Right lung (tissue), 5 donors: ENCODE data around the gene AHNAK. TPM values are rescaled to one million over a fixed set of nuclear protein-coding genes. Genes with fewer than 3 reads are reported as not detected.
"Not testable (repeated sequence)": the region's sequence is repeated elsewhere in the genome, so short reads cannot be mapped to it uniquely, and the experiment has no call there.

Experiments used
- DNase-seq, 2 donors: peaks; one replicate each; pipeline ENCODE4 v3.0.0-alpha.2; 2013
- polyA plus RNA-seq, 5 donors: library from polyadenylated mRNA; unstranded; fragments of 120-200 nt; gene quantifications; one replicate each; pipeline versions ENCODE4 v1.2.1 to v1.2.3, GENCODE V29; 2013; ENCODE audit warnings: inconsistent platforms in 1 of 5, low replicate concordance in 1 of 5; ENCODE audit not compliant: insufficient read length in 5 of 5, insufficient read depth in 1 of 5

The AHNAK gene
- polyA plus RNA-seq, 5 donors = 154 to 240 (median 173) TPM

GRCh38 chr11:62390237-62390636, 156.4 kb downstream of the AHNAK start:
- DNase-seq = no peak

- DNase-seq = no peak
These were observed 157.6 kb downstream of the AHNAK start for GRCh38 chr11:62388999-62389398.

DNA sequence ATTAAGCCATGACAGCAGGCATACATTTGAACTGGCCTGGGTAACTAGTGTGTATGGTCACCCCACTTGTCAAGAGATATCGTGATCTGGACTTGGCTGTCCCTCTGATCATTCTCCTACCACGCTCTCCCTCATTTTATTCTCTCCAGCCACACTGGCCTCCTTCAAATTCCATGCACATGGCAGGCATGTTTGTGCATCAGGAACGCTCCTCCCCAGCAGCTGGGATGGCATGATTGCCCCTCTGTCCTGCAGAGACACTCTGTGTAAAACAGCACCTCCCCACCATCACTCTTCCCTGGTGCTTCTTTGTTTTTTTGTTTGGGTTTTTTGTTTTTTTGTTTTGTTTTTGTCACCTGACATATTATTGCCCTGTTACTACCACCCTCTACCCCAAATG, 159.2 kb downstream of the AHNAK start:
- DNase-seq = no peak

DNA sequence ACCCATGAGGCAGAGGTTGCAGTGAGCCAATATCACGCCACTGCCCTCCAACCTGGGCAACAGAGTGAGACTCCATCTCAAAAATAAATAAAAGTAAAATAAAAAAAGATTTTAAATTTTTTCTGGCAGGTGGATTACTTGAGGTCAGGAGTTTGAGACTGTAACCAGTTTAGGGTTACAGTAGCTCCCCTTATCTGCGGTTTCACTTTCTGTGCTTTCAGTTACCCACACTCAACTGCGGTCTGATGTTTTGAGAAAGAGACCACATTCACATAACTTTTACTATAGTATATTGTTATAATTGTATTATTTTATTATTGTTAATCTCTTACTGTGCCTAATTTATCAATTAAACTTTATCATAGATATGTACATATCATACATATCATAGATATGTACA, 160.5 kb downstream of the AHNAK start:
- not testable (repeated sequence) for DNase-seq

DNA sequence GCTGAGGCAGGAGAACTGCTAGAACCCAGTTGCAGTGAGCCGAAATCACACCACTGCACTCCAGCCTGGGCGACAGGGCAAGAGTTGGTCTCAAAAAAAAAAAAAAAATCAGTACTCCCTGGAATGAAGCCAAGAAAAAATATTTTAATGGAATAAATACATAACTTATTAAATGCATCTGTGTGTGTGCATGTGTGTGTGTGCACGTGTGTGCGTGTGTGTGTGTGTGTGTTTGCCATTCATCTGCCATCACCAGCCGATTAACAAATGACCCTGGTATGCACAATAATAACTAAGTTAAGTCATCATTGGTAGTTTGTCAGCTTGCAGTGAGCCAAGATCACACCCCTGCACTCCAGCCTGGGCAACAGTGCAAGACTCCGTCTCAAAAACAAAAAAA, 162.8 kb downstream of the AHNAK start:
- DNase-seq = no peak

Other genes starting within 250 kb of the AHNAK start
- gene SCGB1D4, start 247.7 kb downstream of the AHNAK start, polyA plus RNA-seq = not detected
- gene ASRGL1, start 209.4 kb downstream of the AHNAK start, polyA plus RNA-seq = 1 to 10 TPM; 1.9 to 3.3 (median 2.4) TPM
- 10 to 100 TPM in 4 of 5 donors, 1 to 10 TPM in 1; 3.8 to 59.5 (median 30.1) TPM for gene SCGB1A1, start 127.8 kb downstream of the AHNAK start, polyA plus RNA-seq
- 1,000 to 10,000 TPM; 2,119 to 2,744 (median 2,318) TPM for gene EEF1G, start 27.1 kb upstream of the AHNAK start, polyA plus RNA-seq
- 10 to 100 TPM; 22.4 to 26.3 (median 25.0) TPM for gene TUT1, start 44.7 kb upstream of the AHNAK start, polyA plus RNA-seq
- 100 to 1,000 TPM in 1 of 5 donors, 10 to 100 TPM in 4; 88.1 to 103 (median 95.4) TPM for gene MTA2, start 55.1 kb upstream of the AHNAK start, polyA plus RNA-seq
- gene EML3, start 66.0 kb upstream of the AHNAK start, polyA plus RNA-seq = 10 to 100 TPM; 32.6 to 57.4 (median 49.5) TPM
- 1 to 10 TPM; 3.3 to 7.5 (median 4.8) TPM for gene ROM1, start 66.5 kb upstream of the AHNAK start, polyA plus RNA-seq
- 10 to 100 TPM; 17.4 to 39.9 (median 26.4) TPM for gene B3GAT3, start 75.2 kb upstream of the AHNAK start, polyA plus RNA-seq
- 100 to 1,000 TPM; 288 to 339 (median 312) TPM for gene GANAB, start 99.8 kb upstream of the AHNAK start, polyA plus RNA-seq
- 10 to 100 TPM; 12.0 to 19.6 (median 14.3) TPM for gene INTS5, start 106.5 kb upstream of the AHNAK start, polyA plus RNA-seq
- gene C11orf98, start 118.4 kb upstream of the AHNAK start, polyA plus RNA-seq = 10 to 100 TPM; 45.9 to 64.1 (median 52.8) TPM
- gene CSKMT, start 118.5 kb upstream of the AHNAK start, polyA plus RNA-seq = 1 to 10 TPM; 4.8 to 9.0 (median 7.1) TPM
- 10 to 100 TPM in 1 of 5 donors, 1 to 10 TPM in 4; 5.0 to 10.8 (median 6.7) TPM for gene UQCC3, start 124.9 kb upstream of the AHNAK start, polyA plus RNA-seq
- 1 to 10 TPM; 4.9 to 9.5 (median 8.8) TPM for gene LBHD1, start 125.5 kb upstream of the AHNAK start, polyA plus RNA-seq
- 100 to 1,000 TPM; 132 to 176 (median 145) TPM for gene UBXN1, start 132.3 kb upstream of the AHNAK start, polyA plus RNA-seq
- 1 to 10 TPM in 1 of 5 donors, under 1 TPM in 4; 0.37 to 1.3 (median 0.55) TPM for gene LRRN4CL, start 142.7 kb upstream of the AHNAK start, polyA plus RNA-seq
- 10 to 100 TPM; 38.0 to 50.3 (median 45.9) TPM for gene BSCL2, start 160.6 kb upstream of the AHNAK start, polyA plus RNA-seq
- 1 to 10 TPM in 4 of 5 donors, under 1 TPM in 1; 0.73 to 1.7 (median 1.5) TPM for gene GNG3, start 160.9 kb upstream of the AHNAK start, polyA plus RNA-seq
- gene HNRNPUL2, start 180.7 kb upstream of the AHNAK start, polyA plus RNA-seq = 10 to 100 TPM; 73.0 to 85.8 (median 81.9) TPM
- gene TTC9C, start 181.7 kb upstream of the AHNAK start, polyA plus RNA-seq = 10 to 100 TPM; 36.1 to 47.0 (median 37.1) TPM
- gene ZBTB3, start 207.4 kb upstream of the AHNAK start, polyA plus RNA-seq = 1 to 10 TPM; 5.6 to 9.6 (median 7.0) TPM
- 100 to 1,000 TPM; 136 to 186 (median 153) TPM for gene POLR2G, start 214.8 kb upstream of the AHNAK start, polyA plus RNA-seq
- 10 to 100 TPM; 23.5 to 30.7 (median 25.7) TPM for gene TAF6L, start 224.6 kb upstream of the AHNAK start, polyA plus RNA-seq
- 10 to 100 TPM; 48.2 to 59.9 (median 51.2) TPM for gene TMEM179B, start 240.6 kb upstream of the AHNAK start, polyA plus RNA-seq
- gene TMEM223, start 245.2 kb upstream of the AHNAK start, polyA plus RNA-seq = 10 to 100 TPM; 18.8 to 28.1 (median 21.0) TPM